Stimulated activated CD4-positive, alpha-beta T cell treated with anti-CD3 and anti-CD28 coated beads, TNF-alpha, amount 100 ng/mL, for 48 hours (primary cell): Measurements from ENCODE around the gene KAZN.

ENCODE experiments used
- DNase-seq, 3 donors: peaks; one replicate each; pipeline ENCODE4 v3.0.0-alpha.2; 2020; ENCODE audit warnings: low read depth in 3 of 3

The KAZN gene

GRCh38 chr1:14677292-14677971 lies 78.9 kb downstream of the KAZN start:
- DNase-seq: no peak

GRCh38 chr1:14678011-14678638 lies 79.6 kb downstream of the KAZN start:
- DNase-seq: no peak

- no peak for DNase-seq
Measured at GRCh38 chr1:14679027-14679688, 80.7 kb downstream of the KAZN start.

- no peak for DNase-seq
Measured at GRCh38 chr1:14681182-14681581, 82.7 kb downstream of the KAZN start.

GRCh38 chr1:14682941-14683621 lies 84.6 kb downstream of the KAZN start:
- no peak for DNase-seq

- DNase-seq: no peak
Measured at GRCh38 chr1:14685078-14685477, 86.6 kb downstream of the KAZN start.

GRCh38 chr1:14686701-14687100 lies 88.2 kb downstream of the KAZN start:
- DNase-seq: no peak

- DNase-seq: no peak
Measured at GRCh38 chr1:14687147-14687546, 88.7 kb downstream of the KAZN start.

- no peak for DNase-seq
Measured at GRCh38 chr1:14689996-14690615, 91.6 kb downstream of the KAZN start.

GRCh38 chr1:14693949-14694348 lies 95.5 kb downstream of the KAZN start:
- DNase-seq: no peak

- no peak for DNase-seq
Measured at GRCh38 chr1:14694589-14694988, 96.1 kb downstream of the KAZN start.

GRCh38 chr1:14696761-14697160 lies 98.3 kb downstream of the KAZN start:
- no peak for DNase-seq

- no peak for DNase-seq
Measured at GRCh38 chr1:14697353-14697752, 98.9 kb downstream of the KAZN start.

- no peak for DNase-seq
Measured at GRCh38 chr1:14698314-14698713, 99.8 kb downstream of the KAZN start.

- no peak for DNase-seq
Measured at GRCh38 chr1:14699620-14700019, 101.1 kb downstream of the KAZN start.

- DNase-seq: no peak
Measured at GRCh38 chr1:14704846-14705245, 106.4 kb downstream of the KAZN start.

GRCh38 chr1:14705824-14706223 lies 107.3 kb downstream of the KAZN start:
- no peak for DNase-seq

GRCh38 chr1:14706631-14707030 lies 108.1 kb downstream of the KAZN start:
- DNase-seq: no peak

GRCh38 chr1:14707531-14708445 lies 109.3 kb downstream of the KAZN start:
- DNase-seq: no peak

- no peak for DNase-seq
Measured at GRCh38 chr1:14710331-14710730, 111.8 kb downstream of the KAZN start.

GRCh38 chr1:14712136-14712535 lies 113.7 kb downstream of the KAZN start:
- DNase-seq: no peak
